CD4-positive, alpha-beta memory T cell (primary cell): Measurements from ENCODE around the gene FRMD6. TPM values are rescaled to one million over a fixed set of nuclear protein-coding genes. Genes with fewer than 3 reads are reported as not detected.

Experiments
- CTCF ChIA-PET: fragments of 350-600 bp; sonication (Branson Sonifier 250); formaldehyde crosslinking; loops from one replicate; lab custom pipeline; 2021; ENCODE audit warnings: inconsistent platforms; ENCODE audit not compliant: partially characterized antibody; lab: Charles Lee
- POLR2A ChIA-PET: fragments of 350-600 bp; sonication (Branson Sonifier 250); formaldehyde crosslinking; loops from one replicate; lab custom pipeline; 2021; ENCODE audit not compliant: partially characterized antibody; lab: Charles Lee
- DNase-seq, 5 donors: peaks; one replicate each; pipeline versions ENCODE4 v3.0.0 to v3.0.0-alpha.2; 2020 to 2022; ENCODE audit warnings: mixed read lengths in 1 of 5
- H3K27ac ChIP-seq: one replicate; pipeline ENCODE4 v1.7.0; 2013; ENCODE audit warnings: low read depth, low read length
- H3K27me3 ChIP-seq: 2 replicates; pipeline ENCODE4 v1.7.0; 2013; ENCODE audit warnings: mild to moderate bottlenecking, low read length, moderate library complexity; ENCODE audit not compliant: insufficient read depth
- H3K36me3 ChIP-seq: 2 replicates; pipeline ENCODE4 v1.7.0; 2013; ENCODE audit warnings: mild to moderate bottlenecking, low read length, moderate library complexity; ENCODE audit not compliant: insufficient read depth
- H3K4me1 ChIP-seq: 2 replicates; pipeline ENCODE4 v1.7.0; 2013; ENCODE audit warnings: mild to moderate bottlenecking, low read length, moderate library complexity; ENCODE audit not compliant: insufficient read depth
- H3K4me3 ChIP-seq, 2 donors: one replicate each; pipeline ENCODE4 v1.7.0; 2013; ENCODE audit warnings: low read length in 2 of 2, mild to moderate bottlenecking in 1 of 2
- H3K9me3 ChIP-seq, 2 donors: one replicate each; pipeline ENCODE4 v1.7.0; 2013; ENCODE audit warnings: low read length in 2 of 2, control low read depth in 1 of 2; ENCODE audit not compliant: control insufficient read depth in 1 of 2
- H3K27ac Mint-ChIP-seq, 7 donors: one replicate each; pipeline ENCODE4 v1.8.0; 2020 to 2021; ENCODE audit warnings: mixed read lengths in 7 of 7, mild to moderate bottlenecking in 6 of 7, inconsistent platforms in 3 of 7, moderate library complexity in 3 of 7
- H3K27me3 Mint-ChIP-seq, 2 donors: one replicate each; pipeline ENCODE4 v1.8.0; 2020 to 2021; ENCODE audit warnings: mixed read lengths in 2 of 2
- H3K36me3 Mint-ChIP-seq, 2 donors: one replicate each; pipeline ENCODE4 v1.8.0; 2020 to 2021; ENCODE audit warnings: mixed read lengths in 2 of 2, inconsistent platforms in 1 of 2, mild to moderate bottlenecking in 1 of 2
- H3K4me1 Mint-ChIP-seq, 4 donors: one replicate each; pipeline ENCODE4 v1.8.0; 2020 to 2021; ENCODE audit warnings: mixed read lengths in 4 of 4, mild to moderate bottlenecking in 1 of 4
- H3K4me3 Mint-ChIP-seq, 8 donors: one replicate each; pipeline ENCODE4 v1.8.0; 2020 to 2021; ENCODE audit warnings: mixed read lengths in 8 of 8, mild to moderate bottlenecking in 7 of 8, moderate library complexity in 6 of 8, inconsistent platforms in 3 of 8
- H3K9me3 Mint-ChIP-seq, 8 donors: one replicate each; pipeline ENCODE4 v1.8.0; 2020 to 2021; ENCODE audit warnings: mixed read lengths in 8 of 8, mild to moderate bottlenecking in 5 of 8, inconsistent platforms in 3 of 8, moderate library complexity in 1 of 8
- intact Hi-C: fragments of 100-400 bp; cut with micrococcal nuclease; formaldehyde crosslinking; loops from one replicate; pipeline ENCODE4 v1.15.1; 2023
- polyA plus RNA-seq, 2 donors: library from polyadenylated mRNA; unstranded; fragments of 300-500 nt; fragmentation: Illumina TruSeq; gene quantifications; one replicate each; pipeline ENCODE4 v1.2.3, GENCODE V29; 2021
- total RNA-seq, 2 experiments: library from RNA; stranded (reverse); gene quantifications; one replicate each; pipeline ENCODE4 v1.2.3, GENCODE V29; 2021

FRMD6 gene
- total and polyA plus RNA-seq, 4 experiments from 2014 or later, result 0.62 to 0.81 (median 0.80) TPM; not detected in 1

DNA sequence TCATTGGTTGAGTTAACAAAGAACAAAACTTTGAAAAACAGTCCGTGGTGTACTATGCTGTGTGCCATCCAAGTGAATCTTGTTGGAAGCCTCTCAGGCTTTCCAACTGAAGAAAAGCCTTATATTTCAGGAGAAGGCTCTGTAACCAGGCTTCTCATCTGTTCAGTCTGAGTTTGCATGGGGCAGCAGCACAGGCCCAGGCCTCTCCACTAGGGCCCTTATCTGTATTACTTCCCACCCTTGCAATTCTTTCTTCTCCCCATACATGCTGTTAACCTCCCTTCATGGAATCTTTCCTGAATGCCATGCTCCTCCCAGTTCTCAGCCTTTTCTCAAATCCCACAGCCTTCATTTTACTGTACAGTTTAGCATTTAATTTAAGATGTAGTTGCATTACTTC lies 28.3 kb downstream of the FRMD6 start:
- Histone ChIP-seq H3K4me3 (no peak overlapping the region), H3K27ac (no peak overlapping the region), H3K9me3 (no peaks in the 10 kb centered on the region), H3K27me3 (no peaks in the 10 kb centered on the region), H3K4me1 (no peaks in the 10 kb centered on the region), H3K36me3 (no peaks in the 10 kb centered on the region)
- Mint-ChIP-seq H3K27ac (no peak overlapping the region), H3K36me3 (no peaks in the 10 kb centered on the region), H3K4me1 (no peaks in the 10 kb centered on the region), H3K9me3 (no peaks in the 10 kb centered on the region), H3K27me3 (peaks cover 6 to 7% of the 10 kb centered on the region in 2 donors), H3K4me3 (no peak overlapping the region)
- POLR2A ChIA-PET, result no interaction called here
- no peak for DNase-seq
- CTCF ChIA-PET, result no interaction called here
- intact Hi-C loops, result no loop called here

DNA sequence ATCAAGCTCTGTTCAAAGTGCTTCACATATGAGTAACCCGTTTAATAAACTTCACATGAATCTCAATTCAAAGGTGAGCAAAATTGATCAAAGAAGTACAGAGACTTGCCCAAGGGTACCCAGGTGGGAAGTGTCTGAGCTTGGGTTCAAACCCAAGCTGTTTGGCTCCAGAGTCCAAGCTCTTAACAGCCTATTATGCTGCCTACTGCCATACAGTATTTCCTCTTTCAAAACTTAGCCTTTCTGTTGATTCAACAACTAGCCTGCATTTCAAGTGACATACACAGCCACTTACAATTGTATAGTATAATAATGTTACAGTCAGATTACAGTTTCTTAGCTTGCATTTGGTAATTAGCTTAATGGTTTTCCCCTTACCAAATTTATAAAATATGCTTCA lies 29.7 kb downstream of the FRMD6 start:
- Mint-ChIP-seq H3K9me3 (no peaks in the 10 kb centered on the region), H3K27me3 (peaks cover 7 to 9% of the 10 kb centered on the region in 2 donors), H3K27ac (no peak overlapping the region), H3K36me3 (no peaks in the 10 kb centered on the region), H3K4me3 (no peak overlapping the region), H3K4me1 (no peaks in the 10 kb centered on the region)
- no peaks in the 10 kb centered on the region for H3K27me3 ChIP-seq
- no peaks in the 10 kb centered on the region for H3K4me1 ChIP-seq
- ChIA-PET POLR2A (no interaction called here), CTCF (interaction anchor here (1.9 kb wide), 1 partner anchor 29 kb away, joined by 4 read pairs; no protein-coding TSS in a partner anchor)
- H3K27ac ChIP-seq, result no peak overlapping the region
- DNase-seq, result no peak
- intact Hi-C loops, result no loop called here
- H3K9me3 ChIP-seq, result no peaks in the 10 kb centered on the region
- H3K4me3 ChIP-seq, result no peak overlapping the region
- H3K36me3 ChIP-seq, result no peaks in the 10 kb centered on the region

DNA sequence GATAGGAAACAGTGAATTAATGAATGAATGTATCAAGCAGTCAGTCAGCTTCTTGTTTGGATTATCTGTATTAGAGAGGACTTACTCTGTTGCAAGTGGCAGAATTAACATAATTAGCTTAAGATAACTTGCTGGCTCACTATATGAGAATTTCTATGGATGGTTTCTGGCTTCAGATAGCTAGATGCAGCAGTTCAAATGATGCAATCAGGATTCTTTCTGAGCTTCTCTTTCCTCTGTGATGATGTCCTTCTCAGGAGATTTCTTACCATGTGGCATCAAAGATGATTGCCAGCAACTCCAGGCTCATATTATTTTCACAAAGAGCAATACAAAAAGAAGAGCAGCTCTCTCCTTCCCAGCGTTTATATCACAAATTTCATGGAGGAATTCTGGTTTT lies 30.7 kb downstream of the FRMD6 start:
- POLR2A ChIA-PET, result no interaction called here
- H3K4me1 Mint-ChIP-seq, result no peaks in the 10 kb centered on the region
- H3K36me3 Mint-ChIP-seq, result no peaks in the 10 kb centered on the region
- peaks cover 5 to 8% of the 10 kb centered on the region in 2 donors for H3K27me3 Mint-ChIP-seq
- no peak overlapping the region for H3K4me3 ChIP-seq
- CTCF ChIA-PET, result interaction anchor here (0.6 to 1.9 kb wide), 3 partner anchors 30 to 803 kb away, joined by 3 to 4 read pairs (median 3); no protein-coding TSS in a partner anchor
- intact Hi-C loops, result no loop called here
- no peak overlapping the region for H3K27ac Mint-ChIP-seq
- H3K27ac ChIP-seq, result no peak overlapping the region
- H3K9me3 ChIP-seq, result no peaks in the 10 kb centered on the region
- no peaks in the 10 kb centered on the region for H3K4me1 ChIP-seq
- no peaks in the 10 kb centered on the region for H3K27me3 ChIP-seq
- H3K9me3 Mint-ChIP-seq, result no peaks in the 10 kb centered on the region
- no peak overlapping the region for H3K4me3 Mint-ChIP-seq
- no peak for DNase-seq
- H3K36me3 ChIP-seq, result no peaks in the 10 kb centered on the region

- H3K36me3 Mint-ChIP-seq, result no peaks in the 10 kb centered on the region
- Histone ChIP-seq H3K27ac (no peak overlapping the region), H3K36me3 (no peaks in the 10 kb centered on the region), H3K4me1 (no peaks in the 10 kb centered on the region), H3K4me3 (no peak overlapping the region), H3K9me3 (no peaks in the 10 kb centered on the region), H3K27me3 (no peaks in the 10 kb centered on the region)
- H3K27me3 Mint-ChIP-seq, result peaks cover 5 to 8% of the 10 kb centered on the region in 2 donors
- CTCF ChIA-PET, result interaction anchor here (1.1 kb wide), 1 partner anchor 9 kb away, joined by 3 read pairs; no protein-coding TSS in a partner anchor
- POLR2A ChIA-PET, result no interaction called here
- no peak overlapping the region for H3K27ac Mint-ChIP-seq
- intact Hi-C loops, result no loop called here
- no peak for DNase-seq
- H3K4me1 Mint-ChIP-seq, result no peaks in the 10 kb centered on the region
- H3K9me3 Mint-ChIP-seq, result peaks cover 0 to 2% (median 0%) of the 10 kb centered on the region in 8 donors
- no peak overlapping the region for H3K4me3 Mint-ChIP-seq
Measured at GRCh38 chr14:51684760-51685159, 33.0 kb downstream of the FRMD6 start.

DNA sequence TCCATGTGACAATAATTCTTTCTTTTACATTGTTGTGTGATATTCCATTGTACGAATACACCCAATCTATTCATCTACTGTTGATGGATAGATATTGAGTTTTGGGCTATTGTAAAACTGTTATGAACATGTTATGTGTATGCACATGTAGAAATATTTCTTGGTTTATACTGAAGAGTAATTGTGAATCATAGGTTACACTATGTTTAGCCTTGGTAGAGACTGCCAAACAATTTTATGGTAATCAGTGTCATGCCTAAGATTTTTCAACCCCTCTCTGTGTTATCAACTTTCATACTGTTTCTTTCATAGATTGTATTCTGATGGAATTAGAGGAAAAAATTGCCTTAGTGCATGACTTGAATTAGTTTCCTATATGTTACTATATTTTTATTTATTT lies 39.5 kb downstream of the FRMD6 start:
- CTCF ChIA-PET, result no interaction called here
- H3K36me3 ChIP-seq, result no peaks in the 10 kb centered on the region
- Mint-ChIP-seq H3K27ac (no peak overlapping the region), H3K4me1 (no peaks in the 10 kb centered on the region), H3K4me3 (no peak overlapping the region), H3K9me3 (peaks cover 0 to 2% (median 0%) of the 10 kb centered on the region in 8 donors), H3K27me3 (peaks cover 1 to 5% of the 10 kb centered on the region in 2 donors), H3K36me3 (no peaks in the 10 kb centered on the region)
- H3K9me3 ChIP-seq, result no peaks in the 10 kb centered on the region
- no peaks in the 10 kb centered on the region for H3K27me3 ChIP-seq
- no peak overlapping the region for H3K4me3 ChIP-seq
- H3K27ac ChIP-seq, result no peak overlapping the region
- DNase-seq, result no peak
- H3K4me1 ChIP-seq, result no peaks in the 10 kb centered on the region
- POLR2A ChIA-PET, result no interaction called here
- intact Hi-C loops, result no loop called here

- no peaks in the 10 kb centered on the region for H3K27me3 ChIP-seq
- no peak overlapping the region for H3K27ac ChIP-seq
- Mint-ChIP-seq H3K36me3 (no peaks in the 10 kb centered on the region), H3K4me3 (no peak overlapping the region), H3K27ac (no peak overlapping the region), H3K4me1 (no peaks in the 10 kb centered on the region), H3K27me3 (peaks cover 4 to 5% of the 10 kb centered on the region in 2 donors), H3K9me3 (peaks cover 0 to 2% (median 0%) of the 10 kb centered on the region in 8 donors)
- no peaks in the 10 kb centered on the region for H3K9me3 ChIP-seq
- no peak for DNase-seq
- no peak overlapping the region for H3K4me3 ChIP-seq
- ChIA-PET POLR2A (no interaction called here), CTCF (no interaction called here)
- no peaks in the 10 kb centered on the region for H3K4me1 ChIP-seq
- no peaks in the 10 kb centered on the region for H3K36me3 ChIP-seq
- intact Hi-C loops, result no loop called here
Measured at GRCh38 chr14:51692646-51693045, 40.9 kb downstream of the FRMD6 start.

DNA sequence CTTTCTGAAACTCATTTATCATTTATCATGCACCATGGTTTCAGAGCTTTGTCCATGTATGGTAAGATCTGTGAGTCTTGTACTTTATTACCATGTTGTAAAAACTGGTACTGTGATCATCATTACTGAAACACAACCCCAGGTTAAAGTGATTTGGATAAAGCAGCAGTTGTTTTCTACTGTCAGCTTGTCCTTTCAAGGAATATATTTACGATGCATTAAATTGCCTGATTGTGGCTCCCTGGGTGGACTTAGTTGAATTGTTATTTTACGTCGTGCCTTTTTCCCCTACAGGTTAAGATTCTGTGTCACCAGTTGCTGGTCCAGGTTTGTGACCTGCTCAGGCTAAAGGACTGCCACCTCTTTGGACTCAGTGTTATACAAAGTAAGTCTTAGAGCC lies 46.1 kb downstream of the FRMD6 start:
- Mint-ChIP-seq H3K27me3 (peaks cover 0 to 2% of the 10 kb centered on the region in 2 donors), H3K4me1 (no peaks in the 10 kb centered on the region), H3K36me3 (no peaks in the 10 kb centered on the region), H3K27ac (no peak overlapping the region), H3K4me3 (no peak overlapping the region), H3K9me3 (no peaks in the 10 kb centered on the region)
- Histone ChIP-seq H3K36me3 (no peaks in the 10 kb centered on the region), H3K4me3 (no peak overlapping the region), H3K27ac (no peak overlapping the region), H3K9me3 (no peaks in the 10 kb centered on the region), H3K4me1 (no peaks in the 10 kb centered on the region), H3K27me3 (no peaks in the 10 kb centered on the region)
- ChIA-PET POLR2A (no interaction called here), CTCF (no interaction called here)
- intact Hi-C loops, result no loop called here
- DNase-seq, result no peak

DNA sequence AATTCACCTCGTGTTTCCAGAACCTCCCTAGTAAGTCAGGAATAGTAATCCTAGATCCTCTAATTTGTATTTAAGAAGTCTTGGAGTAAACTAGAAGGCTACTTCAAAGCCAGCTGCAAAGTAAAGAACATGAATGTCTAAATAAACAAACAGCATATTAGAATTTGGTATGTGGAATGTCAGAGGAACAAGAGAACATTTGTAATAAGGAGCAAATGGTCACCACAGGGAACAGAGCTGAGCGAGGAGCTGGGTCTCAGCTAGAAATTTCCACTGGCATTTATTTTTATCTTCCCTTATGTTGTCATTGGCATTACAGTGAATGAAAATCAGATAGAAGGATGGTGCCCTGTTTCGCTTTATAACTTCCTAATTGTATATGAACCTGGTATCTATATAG lies 50.2 kb downstream of the FRMD6 start:
- Histone ChIP-seq H3K4me1 (no peaks in the 10 kb centered on the region), H3K9me3 (no peaks in the 10 kb centered on the region), H3K27me3 (no peaks in the 10 kb centered on the region), H3K36me3 (no peaks in the 10 kb centered on the region), H3K4me3 (no peak overlapping the region), H3K27ac (no peak overlapping the region)
- H3K27me3 Mint-ChIP-seq, result no peaks in the 10 kb centered on the region
- intact Hi-C loops, result no loop called here
- no peaks in the 10 kb centered on the region for H3K9me3 Mint-ChIP-seq
- H3K27ac Mint-ChIP-seq, result no peak overlapping the region
- ChIA-PET CTCF (no interaction called here), POLR2A (no interaction called here)
- H3K4me1 Mint-ChIP-seq, result no peaks in the 10 kb centered on the region
- H3K4me3 Mint-ChIP-seq, result no peak overlapping the region
- no peak for DNase-seq
- H3K36me3 Mint-ChIP-seq, result no peaks in the 10 kb centered on the region
